DND-41 (cell line): ENCODE data around the gene YLPM1.

Experiments
- ATAC-seq: fragments of 200-7000 bp; cut with Tn5 transposase; 3 replicates; pipeline ENCODE4 v1.9.1; 2021; ENCODE audit warnings: low read depth; ENCODE audit not compliant: insufficient read depth
- DNase-seq: peaks from one replicate; pipeline ENCODE4 v3.0.0-alpha.2; 2020
- H2AFZ ChIP-seq: 2 replicates; pipeline ENCODE4 v1.6.0; 2012; ENCODE audit warnings: low read depth, low read length
- H3K27ac ChIP-seq: 2 replicates; pipeline ENCODE4 v1.5.1; 2012; ENCODE audit warnings: low read length, inconsistent platforms
- H3K27me3 ChIP-seq: fragments of 200-600 bp; sonication (generic); 2 replicates; pipeline ENCODE4 v1.6.0; 2012; ENCODE audit warnings: low read length, mild to moderate bottlenecking, inconsistent platforms; ENCODE audit not compliant: insufficient read depth, poor library complexity
- H3K36me3 ChIP-seq: 2 replicates; pipeline ENCODE4 v1.5.1; 2012; ENCODE audit warnings: low read length, inconsistent platforms; ENCODE audit not compliant: insufficient read depth
- H3K4me1 ChIP-seq: 2 replicates; pipeline ENCODE4 v1.5.1; 2012; ENCODE audit warnings: mild to moderate bottlenecking, low read length; ENCODE audit not compliant: insufficient read depth
- H3K4me2 ChIP-seq: 2 replicates; pipeline ENCODE4 v1.6.0; 2012; ENCODE audit warnings: mild to moderate bottlenecking, moderate library complexity, low read length, inconsistent platforms; ENCODE audit not compliant: insufficient read depth
- H3K4me3 ChIP-seq, 2 experiments: fragments of 200-600 bp in 1 of 2; shearing (Covaris generic) in 1 of 2; 2 replicates each; pipeline ENCODE4 v1.5.1; 2012 to 2016; ENCODE audit warnings: inconsistent platforms in 2 of 2, low read length in 2 of 2, mild to moderate bottlenecking in 2 of 2, low read depth in 1 of 2, moderate library complexity in 1 of 2
- H3K79me2 ChIP-seq: 2 replicates; pipeline ENCODE4 v1.6.0; 2012; ENCODE audit warnings: low read length, inconsistent platforms; ENCODE audit not compliant: insufficient read depth
- H3K9ac ChIP-seq: 2 replicates; pipeline ENCODE4 v1.6.0; 2012; ENCODE audit warnings: low read depth, mild to moderate bottlenecking, inconsistent platforms, low read length, moderate library complexity
- H3K9me3 ChIP-seq: 2 replicates; pipeline ENCODE4 v1.5.1; 2012; ENCODE audit warnings: low read length, moderate library complexity, mild to moderate bottlenecking, inconsistent platforms; ENCODE audit not compliant: insufficient read depth, severe bottlenecking
- H4K20me1 ChIP-seq: 2 replicates; pipeline ENCODE4 v1.6.0; 2012; ENCODE audit warnings: low read length; ENCODE audit not compliant: insufficient read depth
- EZH2 ChIP-seq: IDR thresholded peaks from 3 replicates; pipeline ENCODE4 v1.6.1; 2012; ENCODE audit warnings: borderline replicate concordance, low read depth, mild to moderate bottlenecking, moderate library complexity, low read length, inconsistent platforms; ENCODE audit not compliant: severe bottlenecking
- TF ChIP-seq, protein P1 (sequence below): IDR thresholded peaks from 2 replicates; pipeline ENCODE4 v1.5.1; 2012; ENCODE audit warnings: borderline replicate concordance, low read length, moderate library complexity, mild to moderate bottlenecking; ENCODE audit not compliant: poor library complexity, severe bottlenecking; ENCODE audit errors: extremely low read depth

Gene YLPM1

DNA sequence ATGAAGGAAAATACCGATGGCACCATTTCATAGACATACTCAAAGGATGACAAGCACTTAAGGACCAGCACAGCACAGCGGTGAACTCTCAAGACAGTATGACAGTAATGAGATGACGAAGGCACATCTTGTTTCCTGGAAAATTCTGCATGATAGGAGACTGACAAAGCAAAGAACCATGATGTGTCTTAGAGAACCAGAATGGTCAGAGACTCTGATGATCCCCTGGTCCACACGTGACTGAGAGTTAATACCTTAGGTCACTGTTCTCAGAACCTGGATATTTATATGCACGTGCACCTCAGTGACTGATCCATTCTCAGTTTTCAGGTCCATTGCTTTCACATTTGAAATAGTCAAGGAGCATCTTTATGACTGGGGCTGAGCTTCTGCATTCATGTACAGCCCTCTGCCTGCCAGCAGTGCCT lies 77.5 kb downstream of the YLPM1 start:
- Histone ChIP-seq H3K27ac (no peak overlapping the region), H2AFZ (no peak overlapping the region), H3K9me3 (no peaks in the 10 kb centered on the region), H3K4me2 (no peak overlapping the region), H3K4me3 (no peak overlapping the region), H3K36me3 (peaks cover 24% of the 10 kb centered on the region), H3K4me1 (peaks cover 33% of the 10 kb centered on the region), H3K79me2 (no peaks in the 10 kb centered on the region), H3K9ac (no peak overlapping the region), H3K27me3 (no peaks in the 10 kb centered on the region), H4K20me1 (no peaks in the 10 kb centered on the region)
- DNase-seq = no peak
- TF ChIP-seq, protein P1, sequence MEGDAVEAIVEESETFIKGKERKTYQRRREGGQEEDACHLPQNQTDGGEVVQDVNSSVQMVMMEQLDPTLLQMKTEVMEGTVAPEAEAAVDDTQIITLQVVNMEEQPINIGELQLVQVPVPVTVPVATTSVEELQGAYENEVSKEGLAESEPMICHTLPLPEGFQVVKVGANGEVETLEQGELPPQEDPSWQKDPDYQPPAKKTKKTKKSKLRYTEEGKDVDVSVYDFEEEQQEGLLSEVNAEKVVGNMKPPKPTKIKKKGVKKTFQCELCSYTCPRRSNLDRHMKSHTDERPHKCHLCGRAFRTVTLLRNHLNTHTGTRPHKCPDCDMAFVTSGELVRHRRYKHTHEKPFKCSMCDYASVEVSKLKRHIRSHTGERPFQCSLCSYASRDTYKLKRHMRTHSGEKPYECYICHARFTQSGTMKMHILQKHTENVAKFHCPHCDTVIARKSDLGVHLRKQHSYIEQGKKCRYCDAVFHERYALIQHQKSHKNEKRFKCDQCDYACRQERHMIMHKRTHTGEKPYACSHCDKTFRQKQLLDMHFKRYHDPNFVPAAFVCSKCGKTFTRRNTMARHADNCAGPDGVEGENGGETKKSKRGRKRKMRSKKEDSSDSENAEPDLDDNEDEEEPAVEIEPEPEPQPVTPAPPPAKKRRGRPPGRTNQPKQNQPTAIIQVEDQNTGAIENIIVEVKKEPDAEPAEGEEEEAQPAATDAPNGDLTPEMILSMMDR = no peak
- no peak for TF ChIP-seq EZH2
- no peak for ATAC-seq

- H3K27ac ChIP-seq = no peak overlapping the region
Measured at GRCh38 chr14:74841230-74842207, 78.4 kb downstream of the YLPM1 start.

GRCh38 chr14:74843653-74844052 lies 80.5 kb downstream of the YLPM1 start:
- DNase-seq = no peak
- ATAC-seq = no peak
- Histone ChIP-seq H3K36me3 (peaks cover 14% of the 10 kb centered on the region; the same call in 1 of the 2 replicates), H3K4me2 (no peak overlapping the region), H2AFZ (no peak overlapping the region), H3K4me3 (no peak overlapping the region), H3K79me2 (no peaks in the 10 kb centered on the region), H3K27ac (no peak overlapping the region), H4K20me1 (no peaks in the 10 kb centered on the region), H3K9me3 (no peaks in the 10 kb centered on the region), H3K4me1 (peaks cover 2% of the 10 kb centered on the region; the same call in 1 of the 2 replicates), H3K9ac (no peak overlapping the region), H3K27me3 (no peaks in the 10 kb centered on the region)
- no peak for TF ChIP-seq EZH2
- TF ChIP-seq, protein P1 = no peak

More at GRCh38 chr14:74841230-74842207, 78.4 kb downstream of the YLPM1 start:
- ATAC-seq (no peak), DNase-seq (no peak)
- Histone ChIP-seq H3K27me3 (no peaks in the 10 kb centered on the region), H3K4me3 (no peak overlapping the region), H2AFZ (no peak overlapping the region), H4K20me1 (no peaks in the 10 kb centered on the region), H3K4me1 (peaks cover 24% of the 10 kb centered on the region), H3K79me2 (no peaks in the 10 kb centered on the region), H3K4me2 (no peak overlapping the region), H3K9me3 (no peaks in the 10 kb centered on the region), H3K36me3 (peaks cover 15% of the 10 kb centered on the region; the same call in 1 of the 2 replicates), H3K9ac (no peak overlapping the region)
- TF ChIP-seq EZH2 = no peak
- TF ChIP-seq, protein P1 = no peak
